ENCODE data around the gene VMP1. TPM values are rescaled to one million over a fixed set of nuclear protein-coding genes. Genes with fewer than 3 reads are reported as not detected.

Gene VMP1
- total RNA-seq: 281 and 288 TPM in 2 replicates

GRCh38 chr17:59707149-59707970, at the start of gene VMP1, which contains the start of gene PTRH2:
Gene VMP1 (plus strand): TSS chr17:59707654. CDS start chr17:59731447, 23,793 bp downstream.
Gene PTRH2 (minus strand): TSS chr17:59707430. CDS start chr17:59697978, 9,452 bp downstream.

Small RNAs within 50 kb of the gene (small RNA-seq; reads per million reads assigned to genes)
- not detected for gene AC040904.1
- not detected for gene RNU6-450P

Other genes with a start within 250 kb of the VMP1 start
- gene DHX40, start 142.0 kb upstream of the VMP1 start, total RNA-seq: 68.1 and 75.9 TPM in 2 replicates
- 629 and 660 TPM in 2 replicates for gene CLTC, start 87.8 kb upstream of the VMP1 start, total RNA-seq
- gene PTRH2, start 224 bp upstream of the VMP1 start, total RNA-seq: 36.6 and 40.4 TPM in 2 replicates
- gene TUBD1, start 185.3 kb downstream of the VMP1 start, total RNA-seq: 11.3 and 13.6 TPM in 2 replicates
- 33.9 and 39.0 TPM in 2 replicates for gene RPS6KB1, start 185.5 kb downstream of the VMP1 start, total RNA-seq